ENCODE measurements around the gene LRSAM1.

GRCh38 chr9:127406799-127407491 is 44.4 kb upstream of the LRSAM1 start:
- no peak for TF ChIP-seq POLR2A (IDR thresholded peaks at IDR 0.05; ENCODE audit: low read depth, low read length)
- no peak for TF ChIP-seq SPI1 (IDR thresholded peaks at IDR 0.05; ENCODE audit: low read depth, low read length)
- TF ChIP-seq POLR2AphosphoS5 (IDR thresholded peaks at IDR 0.05; ENCODE audit: low read depth, low read length), result no peak
- no peak for TF ChIP-seq TAF1 (IDR thresholded peaks at IDR 0.05; ENCODE audit: low read depth, low read length)
- no peak for TF ChIP-seq PAX5 (IDR thresholded peaks at IDR 0.05; ENCODE audit: insufficient read depth, low read length, severe bottlenecking)

Data from GM12891 (cell line).